Measurements from ENCODE around the gene MOV10L1. TPM values are rescaled to one million over a fixed set of nuclear protein-coding genes. Genes with fewer than 3 reads are reported as not detected.

The MOV10L1 gene
- total and polyA plus RNA-seq, 9 of the 15 experiments (the other 6 are each of a cell fraction or from before 2014, with no cell fraction given): 0.06 to 0.43 (median 0.15) TPM

DNA sequence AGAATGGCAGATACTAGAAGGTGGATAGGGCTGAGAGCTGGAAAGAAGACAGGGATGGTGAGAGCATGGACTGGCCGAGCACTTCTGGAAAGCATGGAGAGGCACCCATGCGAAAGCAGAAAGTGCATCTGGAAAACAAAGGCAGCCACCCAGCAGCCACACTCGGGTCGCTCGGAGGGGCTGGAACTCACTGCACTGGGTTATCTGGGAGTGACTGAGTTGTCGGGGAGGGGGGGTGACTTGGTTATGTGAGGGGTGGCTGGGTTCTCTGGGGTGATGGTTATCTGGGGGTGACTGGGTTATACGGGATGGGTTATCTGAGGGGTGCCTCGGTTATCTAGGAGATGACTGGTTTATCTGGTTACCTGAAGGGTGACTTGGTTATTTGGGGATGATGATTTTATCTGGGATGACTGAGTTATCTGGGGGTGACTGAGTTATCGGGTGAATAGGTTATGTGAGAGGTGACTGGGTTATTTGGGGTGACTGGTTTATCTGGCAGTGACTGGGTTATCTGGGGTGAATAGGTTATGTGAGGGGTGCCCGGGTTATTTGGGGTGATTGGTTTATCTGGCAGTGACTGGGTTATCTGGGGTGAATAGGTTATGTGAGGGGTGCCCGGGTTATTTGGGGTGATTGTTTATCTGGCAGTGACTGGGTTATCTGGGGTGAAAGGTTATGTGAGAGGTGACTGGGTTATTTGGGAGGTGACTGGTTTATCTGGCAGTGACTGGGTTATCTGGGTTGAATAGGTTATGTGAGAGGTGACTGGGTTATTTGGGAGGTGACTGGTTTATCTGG, 78.1 kb downstream of the MOV10L1 start (continued):
- TF ChIP-seq, protein P1, sequence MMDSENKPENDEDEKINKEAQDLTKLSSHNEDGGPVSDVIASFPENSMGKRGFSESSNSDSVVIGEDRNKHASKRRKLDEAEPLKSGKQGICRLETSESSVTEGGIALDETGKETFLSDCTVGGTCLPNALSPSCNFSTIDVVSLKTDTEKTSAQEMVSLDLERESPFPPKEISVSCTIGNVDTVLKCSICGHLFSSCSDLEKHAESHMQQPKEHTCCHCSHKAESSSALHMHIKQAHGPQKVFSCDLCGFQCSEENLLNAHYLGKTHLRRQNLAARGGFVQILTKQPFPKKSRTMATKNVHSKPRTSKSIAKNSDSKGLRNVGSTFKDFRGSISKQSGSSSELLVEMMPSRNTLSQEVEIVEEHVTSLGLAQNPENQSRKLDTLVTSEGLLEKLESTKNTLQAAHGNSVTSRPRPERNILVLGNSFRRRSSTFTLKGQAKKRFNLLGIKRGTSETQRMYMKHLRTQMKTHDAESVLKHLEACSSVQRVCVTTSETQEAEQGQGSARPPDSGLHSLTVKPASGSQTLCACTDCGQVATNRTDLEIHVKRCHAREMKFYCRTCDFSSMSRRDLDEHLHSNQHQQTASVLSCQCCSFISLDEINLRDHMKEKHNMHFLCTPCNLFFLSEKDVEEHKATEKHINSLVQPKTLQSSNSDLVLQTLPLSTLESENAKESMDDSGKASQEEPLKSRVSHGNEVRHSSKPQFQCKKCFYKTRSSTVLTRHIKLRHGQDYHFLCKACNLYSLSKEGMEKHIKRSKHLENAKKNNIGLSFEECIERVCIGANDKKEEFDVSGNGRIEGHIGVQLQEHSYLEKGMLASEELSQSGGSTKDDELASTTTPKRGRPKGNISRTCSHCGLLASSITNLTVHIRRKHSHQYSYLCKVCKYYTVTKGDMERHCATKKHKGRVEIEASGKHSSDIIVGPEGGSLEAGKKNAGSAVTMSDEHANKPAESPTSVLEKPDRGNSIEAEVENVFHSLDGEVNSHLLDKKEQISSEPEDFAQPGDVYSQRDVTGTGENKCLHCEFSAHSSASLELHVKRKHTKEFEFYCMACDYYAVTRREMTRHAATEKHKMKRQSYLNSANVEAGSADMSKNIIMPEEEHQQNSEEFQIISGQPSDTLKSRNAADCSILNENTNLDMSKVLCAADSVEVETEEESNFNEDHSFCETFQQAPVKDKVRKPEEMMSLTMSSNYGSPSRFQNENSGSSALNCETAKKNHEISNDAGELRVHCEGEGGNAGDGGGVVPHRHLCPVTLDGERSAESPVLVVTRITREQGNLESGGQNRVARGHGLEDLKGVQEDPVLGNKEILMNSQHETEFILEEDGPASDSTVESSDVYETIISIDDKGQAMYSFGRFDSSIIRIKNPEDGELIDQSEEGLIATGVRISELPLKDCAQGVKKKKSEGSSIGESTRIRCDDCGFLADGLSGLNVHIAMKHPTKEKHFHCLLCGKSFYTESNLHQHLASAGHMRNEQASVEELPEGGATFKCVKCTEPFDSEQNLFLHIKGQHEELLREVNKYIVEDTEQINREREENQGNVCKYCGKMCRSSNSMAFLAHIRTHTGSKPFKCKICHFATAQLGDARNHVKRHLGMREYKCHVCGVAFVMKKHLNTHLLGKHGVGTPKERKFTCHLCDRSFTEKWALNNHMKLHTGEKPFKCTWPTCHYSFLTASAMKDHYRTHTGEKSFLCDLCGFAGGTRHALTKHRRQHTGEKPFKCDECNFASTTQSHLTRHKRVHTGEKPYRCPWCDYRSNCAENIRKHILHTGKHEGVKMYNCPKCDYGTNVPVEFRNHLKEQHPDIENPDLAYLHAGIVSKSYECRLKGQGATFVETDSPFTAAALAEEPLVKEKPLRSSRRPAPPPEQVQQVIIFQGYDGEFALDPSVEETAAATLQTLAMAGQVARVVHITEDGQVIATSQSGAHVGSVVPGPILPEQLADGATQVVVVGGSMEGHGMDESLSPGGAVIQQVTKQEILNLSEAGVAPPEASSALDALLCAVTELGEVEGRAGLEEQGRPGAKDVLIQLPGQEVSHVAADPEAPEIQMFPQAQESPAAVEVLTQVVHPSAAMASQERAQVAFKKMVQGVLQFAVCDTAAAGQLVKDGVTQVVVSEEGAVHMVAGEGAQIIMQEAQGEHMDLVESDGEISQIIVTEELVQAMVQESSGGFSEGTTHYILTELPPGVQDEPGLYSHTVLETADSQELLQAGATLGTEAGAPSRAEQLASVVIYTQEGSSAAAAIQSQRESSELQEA (IDR thresholded peaks at IDR 0.05; ENCODE audit: low read depth): no peak
- peak; percentile 98 for TF ChIP-seq HMBOX1 (IDR thresholded peaks at IDR 0.05)

Data from K562 (cell line).